Activated CD8-positive, alpha-beta memory T cell treated with anti-CD3 and anti-CD28 coated beads, Interleukin-2, amount 50 U/mL, for 1 hour (primary cell): Measurements from ENCODE around the gene USP2.
A peak's percentile ranks its signal among the peaks of the same experiment; 100 is the strongest.

Source experiments
- DNase-seq: peaks from one replicate; pipeline ENCODE4 v3.0.0-alpha.2; 2020; ENCODE audit errors: extremely low read depth

The USP2 gene, protein sequence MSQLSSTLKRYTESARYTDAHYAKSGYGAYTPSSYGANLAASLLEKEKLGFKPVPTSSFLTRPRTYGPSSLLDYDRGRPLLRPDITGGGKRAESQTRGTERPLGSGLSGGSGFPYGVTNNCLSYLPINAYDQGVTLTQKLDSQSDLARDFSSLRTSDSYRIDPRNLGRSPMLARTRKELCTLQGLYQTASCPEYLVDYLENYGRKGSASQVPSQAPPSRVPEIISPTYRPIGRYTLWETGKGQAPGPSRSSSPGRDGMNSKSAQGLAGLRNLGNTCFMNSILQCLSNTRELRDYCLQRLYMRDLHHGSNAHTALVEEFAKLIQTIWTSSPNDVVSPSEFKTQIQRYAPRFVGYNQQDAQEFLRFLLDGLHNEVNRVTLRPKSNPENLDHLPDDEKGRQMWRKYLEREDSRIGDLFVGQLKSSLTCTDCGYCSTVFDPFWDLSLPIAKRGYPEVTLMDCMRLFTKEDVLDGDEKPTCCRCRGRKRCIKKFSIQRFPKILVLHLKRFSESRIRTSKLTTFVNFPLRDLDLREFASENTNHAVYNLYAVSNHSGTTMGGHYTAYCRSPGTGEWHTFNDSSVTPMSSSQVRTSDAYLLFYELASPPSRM

GRCh38 chr11:119381181-119381988 lies at the start of gene USP2:
TSS of gene USP2 (minus strand) at chr11:119381690. CDS start at chr11:119373480, 8,210 bp downstream.
- DNase-seq, result peak; percentile 88

DNA sequence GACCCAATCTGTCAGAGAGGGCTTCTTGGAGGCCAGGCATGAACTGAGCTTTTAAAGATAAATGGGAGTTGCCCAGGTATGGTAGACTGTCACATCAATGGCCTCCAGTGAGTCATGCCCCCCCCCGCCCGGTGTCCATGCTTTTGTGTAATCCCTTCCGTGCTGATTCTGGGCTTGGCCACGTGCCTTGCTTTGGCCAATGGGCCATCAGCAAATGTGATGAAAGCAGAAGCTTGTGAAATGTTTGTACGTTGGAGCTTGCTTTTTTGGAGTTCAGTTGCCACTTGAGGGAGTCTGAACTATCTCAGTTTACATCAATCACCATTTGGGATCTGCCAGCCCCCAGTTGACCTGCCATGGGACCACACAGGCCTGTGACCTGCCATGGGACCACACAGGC lies 45.8 kb upstream of the USP2 start:
- DNase-seq, result no peak

DNA sequence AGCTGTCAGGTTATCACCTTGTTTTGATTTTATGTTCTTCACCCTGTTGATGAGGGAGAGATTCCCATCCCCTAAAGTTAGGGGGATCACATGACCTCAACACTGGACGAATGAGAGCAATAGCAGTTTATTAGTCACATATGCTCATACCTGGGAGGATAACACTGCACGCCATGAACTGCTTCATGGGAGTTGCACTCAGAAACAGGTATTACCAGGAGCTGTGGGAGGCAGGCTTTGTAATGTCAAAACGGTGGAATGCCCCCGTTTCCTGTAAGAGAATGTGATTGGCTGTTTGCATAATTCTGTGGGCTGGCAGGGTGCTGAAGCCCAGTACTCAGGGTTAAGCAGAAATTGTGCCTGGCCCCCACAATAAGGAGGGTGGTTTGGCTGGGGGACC lies 44.7 kb upstream of the USP2 start:
- DNase-seq, result no peak

GRCh38 chr11:119424775-119425174 lies 43.3 kb upstream of the USP2 start:
- DNase-seq, result no peak

DNA sequence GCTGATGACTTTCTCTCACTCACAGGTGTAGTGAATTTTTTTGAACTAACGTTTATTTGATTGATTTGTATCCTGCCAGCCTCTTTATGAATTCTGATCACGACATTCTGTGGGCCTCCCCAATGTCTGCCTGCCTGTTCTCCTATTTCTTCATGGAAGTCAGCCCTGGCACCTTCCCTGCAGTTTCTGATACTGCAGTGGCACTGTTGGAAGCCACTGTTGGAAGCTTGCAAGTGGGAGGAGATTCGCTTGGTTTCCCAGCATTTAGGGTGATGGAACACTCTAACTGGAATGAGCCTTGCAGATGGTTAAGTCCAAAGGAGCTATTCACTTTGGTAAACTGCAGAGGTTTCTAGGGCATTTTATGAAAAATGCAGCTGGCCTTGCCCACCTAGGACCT lies 42.8 kb upstream of the USP2 start:
- DNase-seq, result no peak

- DNase-seq, result no peak
Observed at GRCh38 chr11:119423509-119424254, 42.2 kb upstream of the USP2 start.

GRCh38 chr11:119422809-119423508 lies 41.5 kb upstream of the USP2 start, which contains the start of gene THY1:
TSS of gene THY1 (minus strand) at chr11:119423172. CDS start at chr11:119420905, 2,267 bp downstream.
- no peak for DNase-seq

DNA sequence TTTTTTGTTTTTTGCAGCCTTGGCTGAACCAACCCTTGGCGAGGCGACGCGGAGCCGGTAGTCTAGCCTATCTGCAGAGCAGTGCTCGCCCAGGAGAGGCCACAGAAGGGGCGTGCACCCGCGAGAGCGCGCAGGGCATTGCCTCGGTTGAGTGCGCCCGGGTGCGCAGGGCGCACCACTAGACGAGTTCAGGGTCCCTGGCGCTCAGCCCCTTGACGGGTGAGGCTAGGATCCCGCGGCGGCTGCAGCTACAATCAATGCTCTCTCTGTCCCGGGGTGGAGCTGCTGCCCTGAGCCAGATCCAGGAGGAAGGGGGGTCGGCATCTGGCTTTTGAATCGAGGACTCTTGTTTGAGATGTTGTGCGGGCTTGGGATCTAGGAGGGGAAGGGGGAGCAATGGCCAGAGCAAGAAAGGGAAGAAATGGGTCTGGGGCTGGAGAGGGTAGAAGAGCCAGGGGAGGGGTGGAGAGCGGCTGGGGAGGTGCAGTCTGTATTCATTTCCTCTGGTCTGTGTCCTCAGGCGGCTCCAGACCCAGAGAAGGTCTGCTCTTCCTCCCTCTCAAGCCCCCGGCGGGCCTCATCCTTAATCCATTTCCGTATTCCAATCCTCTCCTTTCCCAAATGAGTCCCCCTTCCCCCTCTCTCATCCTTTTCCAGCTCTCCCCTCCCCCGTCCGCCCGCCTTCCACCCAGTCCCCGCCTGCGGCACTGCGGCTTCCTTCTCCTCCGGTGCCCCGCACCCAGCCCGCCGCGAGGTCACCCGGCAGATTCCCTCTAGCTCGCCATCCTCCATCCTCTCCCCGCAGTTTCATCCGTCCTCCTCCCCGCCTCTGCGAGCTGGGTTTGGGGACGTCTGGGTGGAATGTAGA lies 40.7 kb upstream of the USP2 start:
- no peak for DNase-seq

DNA sequence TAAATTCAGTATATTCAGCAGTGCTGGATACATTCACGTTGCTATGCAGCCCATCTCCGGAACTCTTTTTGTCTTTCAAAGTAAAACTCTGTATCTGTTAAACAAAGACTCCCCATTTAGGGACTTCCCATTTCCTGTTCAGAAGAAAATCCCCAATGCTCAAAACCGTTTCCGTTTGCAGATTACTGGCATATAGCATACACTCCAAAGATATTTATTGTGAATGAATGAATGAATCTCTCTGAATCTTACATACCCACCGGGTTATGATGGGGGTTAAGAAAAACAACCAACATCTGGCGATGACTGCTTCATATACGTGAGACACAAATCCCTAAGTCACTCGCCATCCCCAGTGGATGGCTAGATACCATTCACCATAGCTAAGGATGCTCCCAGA lies 39.9 kb upstream of the USP2 start:
- DNase-seq, result no peak

GRCh38 chr11:119420631-119421030 lies 39.1 kb upstream of the USP2 start:
- no peak for DNase-seq

DNA sequence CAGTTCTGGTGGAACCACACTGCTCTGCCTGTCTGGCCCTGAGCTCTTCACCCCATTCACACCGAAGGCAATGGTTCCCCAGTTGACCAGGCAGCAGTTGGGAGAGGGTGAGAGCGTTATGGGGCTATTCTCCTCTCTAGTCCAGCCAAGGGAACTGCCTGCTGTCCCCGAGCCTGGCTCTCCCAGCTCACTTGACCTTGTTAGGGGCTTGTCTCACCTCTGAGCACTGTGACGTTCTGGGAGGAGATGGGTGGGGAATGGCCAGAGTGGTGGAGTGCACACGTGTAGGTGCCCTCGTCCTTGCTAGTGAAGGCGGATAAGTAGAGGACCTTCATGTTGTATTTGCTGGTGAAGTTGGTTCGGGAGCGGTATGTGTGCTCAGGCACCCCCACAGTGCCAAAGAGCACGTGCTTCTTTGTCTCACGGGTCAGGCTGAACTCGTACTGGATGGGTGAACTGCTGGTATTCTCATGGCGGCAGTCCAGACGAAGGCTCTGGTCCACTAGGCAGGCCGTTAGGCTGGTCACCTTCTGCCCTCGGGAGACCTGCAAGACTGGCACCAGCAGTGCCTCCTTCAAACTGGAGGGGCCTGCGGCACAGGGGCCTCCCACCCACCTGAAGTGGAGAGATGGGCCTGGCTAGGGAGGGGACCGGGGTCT lies 38.5 kb upstream of the USP2 start:
- DNase-seq, result no peak

GRCh38 chr11:119419246-119419645 lies 37.8 kb upstream of the USP2 start:
- DNase-seq, result no peak

GRCh38 chr11:119418759-119419158 lies 37.3 kb upstream of the USP2 start:
- DNase-seq, result no peak

DNA sequence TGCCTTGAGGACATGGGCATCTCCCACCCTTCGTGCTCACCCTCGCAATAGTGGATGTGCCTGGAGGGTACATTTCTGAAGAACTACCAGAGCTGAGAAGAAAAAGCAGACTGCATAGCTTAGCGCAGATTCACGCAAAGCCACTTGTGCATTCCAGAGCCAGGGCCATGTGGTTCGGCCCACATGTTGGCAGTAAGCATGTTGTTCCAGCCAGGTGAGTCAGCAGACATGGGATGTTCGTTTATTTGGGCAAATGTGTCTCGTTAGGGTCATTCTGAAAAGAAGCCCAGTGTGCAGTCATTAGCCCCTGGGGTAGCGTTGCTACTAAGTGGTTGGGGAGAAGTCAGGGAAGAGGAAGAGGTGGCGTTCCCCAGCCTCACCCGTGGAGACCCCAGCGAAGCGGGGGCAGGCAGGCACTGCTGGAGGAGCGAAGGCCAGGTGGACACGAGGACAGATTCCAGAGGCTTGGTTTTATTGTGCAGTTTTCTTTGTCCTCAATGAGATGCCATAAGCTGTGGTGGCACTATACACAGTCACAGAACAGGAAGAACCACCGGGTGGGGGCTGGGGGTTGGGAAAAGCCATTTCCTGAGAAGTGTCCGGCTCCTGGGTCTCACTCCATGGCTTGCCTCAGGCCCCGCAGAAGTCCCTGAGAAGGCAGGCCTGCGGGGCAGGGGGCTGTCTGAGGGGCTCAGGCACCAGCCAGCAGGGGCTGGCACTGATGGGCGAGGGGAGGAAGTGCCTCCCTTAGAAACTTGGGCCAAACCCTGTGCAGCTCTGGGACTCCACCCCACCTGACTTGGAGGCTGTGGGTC lies 36.4 kb upstream of the USP2 start:
- no peak for DNase-seq

DNA sequence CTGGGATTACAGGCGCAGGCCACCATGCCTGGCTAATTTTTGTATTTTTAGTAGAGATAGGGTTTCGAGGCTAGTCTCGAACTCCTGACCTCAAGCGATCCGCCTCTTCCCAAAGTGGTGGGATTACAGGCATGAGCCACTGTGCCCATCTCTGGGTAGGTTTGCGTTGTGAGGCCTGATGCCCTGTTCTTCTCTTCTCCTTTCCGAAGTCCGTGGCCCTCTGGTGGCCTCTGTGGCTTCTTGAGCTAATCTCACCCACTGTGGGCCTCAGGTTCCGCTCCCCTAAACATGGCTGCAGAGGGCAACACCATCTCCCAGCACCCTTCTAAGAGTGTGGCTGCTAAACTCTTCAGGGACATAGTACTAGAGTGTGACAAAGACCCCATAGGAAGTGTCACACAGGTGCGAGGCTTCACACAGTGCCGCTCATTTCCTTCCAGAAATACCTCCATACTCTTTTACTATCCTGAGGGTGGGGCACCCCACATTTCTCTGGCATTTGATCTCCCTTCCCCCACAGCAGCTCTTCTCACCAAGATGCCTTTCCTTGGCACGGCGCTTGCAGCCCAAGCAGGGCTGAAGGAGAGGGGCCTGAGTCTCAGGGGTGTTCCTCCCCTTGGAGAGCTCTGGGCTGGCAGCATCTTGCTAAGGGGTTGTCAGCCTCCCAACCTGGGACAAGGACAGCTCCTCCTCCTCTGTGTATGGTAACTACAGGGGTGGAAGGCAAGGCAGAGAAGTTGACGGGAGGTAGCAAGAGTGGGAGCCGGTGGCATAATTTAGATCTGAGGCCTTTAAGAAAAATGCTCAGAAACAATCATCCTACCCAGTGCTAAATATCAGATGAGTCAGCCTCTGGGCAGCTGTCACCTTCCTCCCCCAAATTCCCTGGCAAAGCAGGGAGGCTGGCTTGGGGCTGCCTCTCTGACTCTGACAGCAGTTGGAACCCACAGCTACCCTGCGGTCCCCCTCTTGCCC lies 35.4 kb upstream of the USP2 start:
- DNase-seq, result no peak

GRCh38 chr11:119415966-119416365 lies 34.5 kb upstream of the USP2 start:
- DNase-seq, result no peak

DNA sequence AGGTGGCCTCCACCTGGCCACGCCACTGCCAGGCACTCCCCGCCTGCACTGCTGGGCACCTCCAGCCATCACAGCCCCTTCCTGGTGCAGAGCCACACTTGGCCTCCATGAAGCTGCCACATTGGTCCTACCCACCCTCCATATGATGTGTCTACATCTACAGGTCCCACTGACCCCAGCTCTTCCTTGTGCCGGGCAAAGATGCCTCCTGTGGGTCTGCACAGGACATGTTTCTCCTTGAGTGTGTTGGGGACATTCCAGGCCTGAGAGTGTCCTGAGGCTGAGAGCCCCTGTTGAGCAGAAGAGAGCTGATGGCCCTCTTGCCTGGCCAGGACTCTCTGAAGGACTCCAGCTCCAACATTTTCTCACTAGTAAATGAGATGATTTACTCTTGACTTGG lies 34.0 kb upstream of the USP2 start:
- no peak for DNase-seq

GRCh38 chr11:119414734-119415133 lies 33.2 kb upstream of the USP2 start:
- no peak for DNase-seq
